Mesodermal cell (in vitro differentiated cells): ENCODE results near the gene TJAP1.
"Not testable (repeated sequence)": the region's sequence is repeated elsewhere in the genome, so short reads cannot be mapped to it uniquely, and the experiment has no call there.

Source experiments
- H3K27ac ChIP-seq: 2 replicates; pipeline ENCODE4 v1.7.0; 2013; ENCODE audit warnings: mild to moderate bottlenecking, low read depth, low read length, moderate library complexity; ENCODE audit not compliant: severe bottlenecking
- H3K36me3 ChIP-seq: 2 replicates; pipeline ENCODE4 v1.7.1; 2013; ENCODE audit warnings: mild to moderate bottlenecking, low read length, moderate library complexity; ENCODE audit not compliant: control insufficient read depth, insufficient read depth
- H3K4me1 ChIP-seq: one replicate; pipeline ENCODE4 v1.7.1; 2013; ENCODE audit warnings: mild to moderate bottlenecking, low read length; ENCODE audit not compliant: insufficient read depth, control insufficient read depth, poor library complexity, severe bottlenecking
- H3K4me3 ChIP-seq: 2 replicates; pipeline ENCODE4 v1.7.0; 2013; ENCODE audit warnings: low read length, control low read depth, mild to moderate bottlenecking; ENCODE audit not compliant: insufficient read depth, poor library complexity, severe bottlenecking; ENCODE audit errors: extremely low read depth
- H3K9me3 ChIP-seq: 2 replicates; pipeline ENCODE4 v1.7.1; 2013; ENCODE audit warnings: mild to moderate bottlenecking, low read length, moderate library complexity; ENCODE audit not compliant: control insufficient read depth
- WGBS, 2 experiments: methylation state at CpG; one replicate each; pipeline ENCODE4 v1.1.5; 2013; ENCODE audit warnings: missing lambda C conversion rate in 2 of 2; ENCODE audit not compliant: insufficient coverage in 2 of 2; 5-methylcytosine and 5-hydroxymethylcytosine counted together

TJAP1 gene

GRCh38 chr6:43465948-43466347 is 11.4 kb upstream of the TJAP1 start:
- Histone ChIP-seq H3K4me1 (no peaks in the 10 kb centered on the region), H3K27ac (no peak overlapping the region), H3K36me3 (no peaks in the 10 kb centered on the region), H3K9me3 (no peaks in the 10 kb centered on the region), H3K4me3 (no peak overlapping the region)
- WGBS, 2 experiments: 88 to 100% methylated on average over 1 of the region's 2 CpGs

- H3K9me3 ChIP-seq, H3K4me3 ChIP-seq, H3K27ac ChIP-seq, H3K4me1 ChIP-seq, H3K36me3 ChIP-seq: not testable (repeated sequence)
- WGBS, 2 experiments: 79 to 90% methylated on average over 3 of the region's 5 CpGs
These were observed 10.1 kb upstream of the TJAP1 start for GRCh38 chr6:43467265-43467664.

GRCh38 chr6:43467752-43468151 is 9.6 kb upstream of the TJAP1 start:
- 90 to 91% methylated on average over 2 to 4 of the region's 4 CpGs for WGBS, 2 experiments
- no peaks in the 10 kb centered on the region for H3K36me3 ChIP-seq
- no peaks in the 10 kb centered on the region for H3K9me3 ChIP-seq
- H3K4me1 ChIP-seq: no peaks in the 10 kb centered on the region
- H3K27ac ChIP-seq: no peak overlapping the region
- H3K4me3 ChIP-seq: no peak overlapping the region

- no peak overlapping the region for H3K4me3 ChIP-seq
- H3K4me1 ChIP-seq: no peaks in the 10 kb centered on the region
- WGBS, 2 experiments: 91 to 96% methylated on average over 4 of the region's 4 CpGs
- no peaks in the 10 kb centered on the region for H3K9me3 ChIP-seq
- no peaks in the 10 kb centered on the region for H3K36me3 ChIP-seq
- H3K27ac ChIP-seq: no peak overlapping the region
These were observed 9.1 kb upstream of the TJAP1 start for GRCh38 chr6:43468240-43468639.

- Histone ChIP-seq H3K4me3 (no peak overlapping the region), H3K36me3 (no peaks in the 10 kb centered on the region), H3K4me1 (no peaks in the 10 kb centered on the region), H3K27ac (no peak overlapping the region), H3K9me3 (no peaks in the 10 kb centered on the region)
- 66 to 76% methylated on average over 6 to 10 of the region's 13 CpGs for WGBS, 2 experiments
These were observed 8.4 kb upstream of the TJAP1 start for GRCh38 chr6:43468748-43469681.

- Histone ChIP-seq H3K9me3 (no peaks in the 10 kb centered on the region), H3K27ac (no peak overlapping the region), H3K4me1 (no peaks in the 10 kb centered on the region), H3K36me3 (no peaks in the 10 kb centered on the region), H3K4me3 (no peak overlapping the region)
- 94 to 100% methylated on average over 5 to 6 of the region's 7 CpGs for WGBS, 2 experiments
These were observed 7.4 kb upstream of the TJAP1 start for GRCh38 chr6:43469947-43470346.

GRCh38 chr6:43471399-43471798 is 6.0 kb upstream of the TJAP1 start:
- H3K36me3 ChIP-seq: no peaks in the 10 kb centered on the region
- no peak overlapping the region for H3K27ac ChIP-seq
- H3K9me3 ChIP-seq: no peaks in the 10 kb centered on the region
- no peak overlapping the region for H3K4me3 ChIP-seq
- H3K4me1 ChIP-seq: no peaks in the 10 kb centered on the region
- WGBS, 2 experiments: 85 to 86% methylated on average over 1 of the region's 1 CpG

GRCh38 chr6:43472515-43472914 is 4.9 kb upstream of the TJAP1 start:
- Histone ChIP-seq H3K27ac (no peak overlapping the region), H3K36me3 (no peaks in the 10 kb centered on the region), H3K4me3 (no peak overlapping the region), H3K4me1 (no peaks in the 10 kb centered on the region), H3K9me3 (no peaks in the 10 kb centered on the region)
- WGBS, 2 experiments: 94 to 95% methylated on average over 3 to 4 of the region's 4 CpGs

- Histone ChIP-seq H3K4me1 (peaks cover 7% of the 10 kb centered on the region), H3K36me3 (peaks cover 8% of the 10 kb centered on the region), H3K4me3 (no peak overlapping the region), H3K9me3 (no peaks in the 10 kb centered on the region), H3K27ac (no peak overlapping the region)
- 83 to 90% methylated on average over 2 to 5 of the region's 6 CpGs for WGBS, 2 experiments
These were observed 1.9 kb upstream of the TJAP1 start for GRCh38 chr6:43475516-43475915.

- Histone ChIP-seq H3K4me1 (peaks cover 12% of the 10 kb centered on the region), H3K36me3 (peaks cover 8% of the 10 kb centered on the region), H3K4me3 (no peak overlapping the region), H3K27ac (no peak overlapping the region), H3K9me3 (no peaks in the 10 kb centered on the region)
- WGBS, 2 experiments: 72 to 79% methylated on average over 2 of the region's 2 CpGs
These were observed 624 bp upstream of the TJAP1 start for GRCh38 chr6:43476746-43477145.

GRCh38 chr6:43478008-43478372 is 620 bp downstream of the TJAP1 start:
- Histone ChIP-seq H3K4me3 (peak overlapping the region; percentile 62), H3K36me3 (peaks cover 8% of the 10 kb centered on the region), H3K9me3 (no peaks in the 10 kb centered on the region), H3K4me1 (peaks cover 12% of the 10 kb centered on the region), H3K27ac (peak overlapping the region; percentile 76)
- WGBS, 2 experiments: 66 to 71% methylated on average over 2 of the region's 3 CpGs
